Left ventricle myocardium inferior (tissue), 1 donor: ENCODE measurements around the gene COMMD6. TPM values are rescaled to one million over a fixed set of nuclear protein-coding genes. Genes with fewer than 3 reads are reported as not detected.
"Not testable (repeated sequence)": the region's sequence is repeated elsewhere in the genome, so short reads cannot be mapped to it uniquely, and the experiment has no call there.

Experiments
- DNase-seq: peaks from one replicate; pipeline ENCODE4 v3.0.0-alpha.2; 2020
- H3K27ac ChIP-seq: fragments of 200-600 bp; replicated peaks from 2 replicates; pipeline ENCODE4 v1.8.0; 2021
- H3K27me3 ChIP-seq: fragments of 200-600 bp; 2 replicates; pipeline ENCODE4 v1.8.0; 2021; ENCODE audit warnings: low read depth
- H3K36me3 ChIP-seq: fragments of 200-600 bp; 2 replicates; pipeline ENCODE4 v1.8.0; 2021
- H3K4me1 ChIP-seq: fragments of 200-600 bp; 2 replicates; pipeline ENCODE4 v1.8.0; 2021
- H3K4me3 ChIP-seq: fragments of 200-600 bp; 2 replicates; pipeline ENCODE4 v1.8.0; 2021; ENCODE audit warnings: mild to moderate bottlenecking, moderate library complexity
- H3K9me3 ChIP-seq: fragments of 200-600 bp; replicated peaks from 2 replicates; pipeline ENCODE4 v1.8.0; 2021
- CTCF ChIP-seq: fragments of 200-600 bp; IDR thresholded peaks from 2 replicates; pipeline ENCODE4 v1.8.0; 2021; ENCODE audit warnings: antibody characterized with exemption, mild to moderate bottlenecking, borderline replicate concordance
- intact Hi-C: fragments of 100-400 bp; cut with micrococcal nuclease; formaldehyde crosslinking; loops from one replicate; pipeline ENCODE4 v1.11.0; 2022
- total RNA-seq: library from RNA; stranded (reverse); fragmentation: NEBNext Ultra II Directional; extraction: Animal tissue kit (Norgen Biotek cat#: 25700); gene quantifications from one replicate; pipeline ENCODE4 v1.2.1, GENCODE V29; 2021
- donor health status: DM: no; HTN: yes; CAD: no; lungs with severe emphysema.

Gene COMMD6
- total RNA-seq, 1 donor from 2014 or later: 145 TPM

GRCh38 chr13:75554981-75555380 lies 17.3 kb upstream of the COMMD6 start:
- Histone ChIP-seq H3K27ac (no peak overlapping the region), H3K4me3 (no peak overlapping the region), H3K27me3 (no peaks in the 10 kb centered on the region), H3K36me3 (peaks cover 10% of the 10 kb centered on the region), H3K9me3 (no peaks in the 10 kb centered on the region), H3K4me1 (peaks cover 24% of the 10 kb centered on the region)
- no peak for TF ChIP-seq CTCF
- intact Hi-C loops: no loop called here
- DNase-seq: no peak

DNA sequence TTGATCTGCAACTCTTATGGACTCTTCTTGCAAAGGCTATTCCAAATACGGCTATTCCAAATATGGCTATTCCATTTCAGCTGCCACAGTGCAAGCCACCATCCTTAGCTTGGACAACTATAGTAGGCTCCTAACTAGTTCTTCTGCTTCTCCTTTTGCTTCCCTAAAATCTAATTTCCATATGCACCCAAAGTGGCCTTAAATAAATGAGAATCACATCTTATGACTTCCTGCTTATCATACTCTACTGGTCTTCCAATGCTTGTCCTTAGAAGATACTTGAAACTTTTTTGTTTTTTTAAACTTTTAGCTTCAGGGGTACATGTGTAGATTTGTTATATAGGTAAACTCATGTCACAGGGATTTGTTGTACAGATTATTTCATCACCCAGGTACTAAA lies 16.8 kb upstream of the COMMD6 start:
- H3K9me3 ChIP-seq: no peaks in the 10 kb centered on the region
- no peak for DNase-seq
- peaks cover 10% of the 10 kb centered on the region for H3K36me3 ChIP-seq
- H3K27ac ChIP-seq: no peak overlapping the region
- peaks cover 28% of the 10 kb centered on the region for H3K4me1 ChIP-seq
- H3K4me3 ChIP-seq: no peak overlapping the region
- TF ChIP-seq CTCF: no peak
- no peaks in the 10 kb centered on the region for H3K27me3 ChIP-seq
- intact Hi-C loops: no loop called here

GRCh38 chr13:75550159-75550567 lies 12.5 kb upstream of the COMMD6 start:
- H3K36me3 ChIP-seq: peaks cover 10% of the 10 kb centered on the region
- H3K4me3 ChIP-seq: peak overlapping the region; percentile 93
- no peaks in the 10 kb centered on the region for H3K27me3 ChIP-seq
- no peak for DNase-seq
- H3K4me1 ChIP-seq: peaks cover 20% of the 10 kb centered on the region
- no peak for TF ChIP-seq CTCF
- no peaks in the 10 kb centered on the region for H3K9me3 ChIP-seq
- peak overlapping the region; percentile 90 for H3K27ac ChIP-seq
- intact Hi-C loops: no loop called here

DNA sequence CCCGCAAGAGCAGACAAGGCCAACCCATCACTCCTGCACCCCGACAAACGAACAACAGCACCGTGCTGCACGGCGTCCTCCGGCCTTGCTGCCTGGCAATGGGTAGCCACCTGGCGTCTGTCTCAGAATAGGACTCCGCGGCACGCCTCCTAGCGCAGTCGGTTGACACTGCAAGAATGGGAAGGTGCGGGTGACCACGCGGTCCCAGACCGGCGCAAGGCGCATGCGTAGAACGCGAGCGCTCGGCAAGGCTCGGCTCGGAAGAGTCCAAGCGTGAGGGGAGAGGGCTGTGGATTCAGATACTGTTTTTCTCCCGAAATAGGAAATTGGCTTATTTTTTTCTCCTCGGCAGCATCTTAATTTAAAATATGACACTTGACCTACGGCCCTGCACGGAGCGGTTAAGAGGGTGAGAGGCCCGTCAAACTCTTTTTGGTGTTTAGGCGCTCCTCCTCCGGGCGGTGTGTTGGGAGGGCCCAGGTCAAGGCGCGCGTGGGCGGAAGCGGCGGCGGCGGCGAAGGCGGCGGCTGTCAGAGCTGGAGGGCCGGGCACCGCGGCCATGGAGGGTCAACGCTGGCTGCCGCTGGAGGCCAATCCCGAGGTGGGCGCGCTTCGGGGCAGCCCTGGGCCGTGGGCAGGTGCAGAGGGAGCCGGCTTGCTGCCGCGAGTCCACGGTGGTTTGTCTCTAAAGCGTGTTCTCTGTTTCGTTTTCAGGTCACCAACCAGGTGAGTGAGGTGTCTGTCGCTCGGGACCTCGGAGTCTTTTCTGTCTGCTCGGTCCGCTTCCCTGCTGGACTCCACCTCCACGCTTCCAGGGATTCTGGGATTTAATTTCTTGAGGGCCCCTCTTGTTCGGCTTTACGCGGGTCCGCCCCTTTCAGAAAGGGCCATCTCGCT lies 11.9 kb upstream of the COMMD6 start, which contains the start of gene UCHL3:
UCHL3 (plus strand) TSS at position 530 of the 897 bp plus-strand sequence; CDS start at position 560, 30 bp downstream.
- TF ChIP-seq CTCF: peak; percentile 92
- intact Hi-C loops: loop anchor here (10.0 kb wide), 1 partner anchor 245 kb away; no protein-coding TSS in a partner anchor
- H3K4me1 ChIP-seq: peaks cover 20% of the 10 kb centered on the region
- no peaks in the 10 kb centered on the region for H3K27me3 ChIP-seq
- H3K36me3 ChIP-seq: peaks cover 7% of the 10 kb centered on the region
- DNase-seq: peak; percentile 96
- no peaks in the 10 kb centered on the region for H3K9me3 ChIP-seq
- H3K27ac ChIP-seq: peak within 1 kb of the TSS; percentile 90
- peak within 1 kb of the TSS; percentile 93 for H3K4me3 ChIP-seq

DNA sequence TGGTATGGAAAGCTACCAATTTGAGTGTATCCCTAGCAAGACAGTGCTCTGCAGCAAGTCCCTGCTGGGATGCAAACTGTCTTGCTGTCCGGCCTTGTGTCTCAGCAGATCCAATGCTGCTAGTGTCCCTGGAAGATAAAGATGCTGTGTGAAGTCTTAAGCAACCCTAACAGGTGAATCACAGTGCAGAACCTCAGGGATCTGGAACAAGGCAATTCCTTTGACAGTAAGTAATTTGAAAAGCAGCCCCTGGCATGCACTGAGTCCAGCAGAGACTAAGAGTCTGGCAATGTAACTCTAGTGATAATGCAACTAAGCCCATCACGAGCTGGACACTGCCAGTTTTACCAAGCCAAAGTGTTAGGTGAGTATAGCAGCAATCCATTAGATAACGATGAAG lies 10.3 kb upstream of the COMMD6 start:
- Histone ChIP-seq H3K9me3 (no peaks in the 10 kb centered on the region), H3K27ac (no peak overlapping the region), H3K4me3 (no peak overlapping the region), H3K4me1 (peaks cover 20% of the 10 kb centered on the region), H3K36me3 (no peaks in the 10 kb centered on the region), H3K27me3 (no peaks in the 10 kb centered on the region)
- intact Hi-C loops: loop anchor here (10.0 kb wide), 1 partner anchor 243 kb away; no protein-coding TSS in a partner anchor
- no peak for DNase-seq
- no peak for TF ChIP-seq CTCF

GRCh38 chr13:75545386-75545785 lies 7.7 kb upstream of the COMMD6 start:
- not testable (repeated sequence) for H3K36me3 ChIP-seq, H3K9me3 ChIP-seq, DNase-seq, H3K4me3 ChIP-seq, H3K27ac ChIP-seq, H3K27me3 ChIP-seq
- intact Hi-C loops: loop anchor here (10.0 kb wide), 1 partner anchor 241 kb away; no protein-coding TSS in a partner anchor
- H3K4me1 ChIP-seq: peaks cover 12% of the 10 kb centered on the region
